GM12801 (cell line): ENCODE measurements around the gene PLEKHG2.

ENCODE experiments used
- CTCF ChIP-seq: IDR thresholded peaks from one replicate; pipeline ENCODE4 v1.5.1; 2011; ENCODE audit warnings: control low read depth; ENCODE audit not compliant: insufficient read length; ENCODE audit errors: extremely low read depth

PLEKHG2 gene

GRCh38 chr19:39434123-39435076, 21.9 kb downstream of the PLEKHG2 start:
- TF ChIP-seq CTCF, result no peak

- TF ChIP-seq CTCF, result no peak
Measured at GRCh38 chr19:39435499-39436349, 23.3 kb downstream of the PLEKHG2 start, which contains the start of gene RPS16. Gene RPS16 (minus strand): TSS chr19:39435949. CDS start chr19:39435895, 54 bp downstream.

GRCh38 chr19:39436350-39436716, 23.9 kb downstream of the PLEKHG2 start:
- no peak for TF ChIP-seq CTCF

- TF ChIP-seq CTCF, result no peak
Measured at GRCh38 chr19:39438270-39438934, 25.9 kb downstream of the PLEKHG2 start.

- no peak for TF ChIP-seq CTCF
Measured at GRCh38 chr19:39444598-39445195, 32.2 kb downstream of the PLEKHG2 start.

- no peak for TF ChIP-seq CTCF
Measured at GRCh38 chr19:39445196-39446111, 33.0 kb downstream of the PLEKHG2 start, which contains the start of gene SUPT5H. Gene SUPT5H (plus strand): TSS chr19:39445582. CDS start chr19:39445891, 309 bp downstream.
